Neutrophil (primary cell): ENCODE results near the gene P2RY11.

Experiments
- H3K27ac ChIP-seq: fragments of 200-600 bp; sonication (generic); 2 replicates; pipeline ENCODE4 v1.5.1; 2016; ENCODE audit warnings: mild to moderate bottlenecking, moderate library complexity
- H3K27me3 ChIP-seq: fragments of 200-600 bp; sonication (generic); 2 replicates; pipeline ENCODE4 v1.6.0; 2016; ENCODE audit warnings: mild to moderate bottlenecking
- H3K36me3 ChIP-seq: fragments of 200-600 bp; sonication (generic); 2 replicates; pipeline ENCODE4 v1.5.1; 2017
- H3K4me1 ChIP-seq, 2 experiments: fragments of 200-600 bp in 1 of 2; sonication (generic) in 1 of 2; 1 replicate in 1 of 2; 2 replicates in 1 of 2; pipeline versions ENCODE4 v1.5.1 to v1.6.1; 2013 to 2016; ENCODE audit warnings: low read depth in 1 of 2, low read length in 1 of 2, mild to moderate bottlenecking in 1 of 2, moderate library complexity in 1 of 2; ENCODE audit not compliant: control insufficient read depth in 1 of 2, insufficient read depth in 1 of 2
- H3K4me3 ChIP-seq, 2 experiments: fragments of 200-600 bp in 1 of 2; sonication (generic) in 1 of 2; 1 replicate in 1 of 2; 2 replicates in 1 of 2; pipeline ENCODE4 v1.5.1; 2013 to 2016; ENCODE audit warnings: low read depth in 1 of 2, low read length in 1 of 2, mild to moderate bottlenecking in 1 of 2, moderate library complexity in 1 of 2
- H3K9me3 ChIP-seq: fragments of 200-600 bp; sonication (generic); 2 replicates; pipeline ENCODE4 v1.5.1; 2016
- TF ChIP-seq, protein P1 (sequence below): fragments of 200-600 bp; sonication (generic); IDR thresholded peaks from 2 replicates; pipeline ENCODE4 v1.5.1; 2016; ENCODE audit warnings: antibody characterized with exemption

Gene P2RY11

DNA sequence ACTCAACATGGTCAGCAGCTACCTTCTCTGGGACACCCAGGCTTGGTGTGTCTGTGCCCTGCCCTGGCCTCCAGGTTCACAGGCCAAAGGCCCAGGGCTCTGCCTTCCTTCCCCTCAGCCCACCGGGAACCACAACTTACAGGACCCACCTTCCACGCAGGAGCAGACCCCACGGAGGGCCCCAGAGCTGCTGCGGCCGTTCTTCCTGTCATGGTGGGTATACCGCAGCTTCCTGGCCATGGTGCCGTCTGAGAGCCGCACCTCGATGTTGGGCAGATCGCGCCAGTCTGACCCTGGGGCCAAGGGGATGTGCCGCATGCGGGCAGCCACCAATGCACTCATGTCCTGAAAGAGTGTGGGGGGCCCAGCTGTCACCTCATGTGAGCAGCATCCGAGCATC, 25.4 kb downstream of the P2RY11 start:
- no peak overlapping the region for H3K27ac ChIP-seq
- H3K36me3 ChIP-seq: peaks cover 95% of the 10 kb centered on the region
- H3K4me1 ChIP-seq: no peaks in the 10 kb centered on the region
- no peak overlapping the region for H3K4me3 ChIP-seq
- H3K9me3 ChIP-seq: no peaks in the 10 kb centered on the region
- no peaks in the 10 kb centered on the region for H3K27me3 ChIP-seq
- TF ChIP-seq, protein P1, sequence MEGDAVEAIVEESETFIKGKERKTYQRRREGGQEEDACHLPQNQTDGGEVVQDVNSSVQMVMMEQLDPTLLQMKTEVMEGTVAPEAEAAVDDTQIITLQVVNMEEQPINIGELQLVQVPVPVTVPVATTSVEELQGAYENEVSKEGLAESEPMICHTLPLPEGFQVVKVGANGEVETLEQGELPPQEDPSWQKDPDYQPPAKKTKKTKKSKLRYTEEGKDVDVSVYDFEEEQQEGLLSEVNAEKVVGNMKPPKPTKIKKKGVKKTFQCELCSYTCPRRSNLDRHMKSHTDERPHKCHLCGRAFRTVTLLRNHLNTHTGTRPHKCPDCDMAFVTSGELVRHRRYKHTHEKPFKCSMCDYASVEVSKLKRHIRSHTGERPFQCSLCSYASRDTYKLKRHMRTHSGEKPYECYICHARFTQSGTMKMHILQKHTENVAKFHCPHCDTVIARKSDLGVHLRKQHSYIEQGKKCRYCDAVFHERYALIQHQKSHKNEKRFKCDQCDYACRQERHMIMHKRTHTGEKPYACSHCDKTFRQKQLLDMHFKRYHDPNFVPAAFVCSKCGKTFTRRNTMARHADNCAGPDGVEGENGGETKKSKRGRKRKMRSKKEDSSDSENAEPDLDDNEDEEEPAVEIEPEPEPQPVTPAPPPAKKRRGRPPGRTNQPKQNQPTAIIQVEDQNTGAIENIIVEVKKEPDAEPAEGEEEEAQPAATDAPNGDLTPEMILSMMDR: no peak

DNA sequence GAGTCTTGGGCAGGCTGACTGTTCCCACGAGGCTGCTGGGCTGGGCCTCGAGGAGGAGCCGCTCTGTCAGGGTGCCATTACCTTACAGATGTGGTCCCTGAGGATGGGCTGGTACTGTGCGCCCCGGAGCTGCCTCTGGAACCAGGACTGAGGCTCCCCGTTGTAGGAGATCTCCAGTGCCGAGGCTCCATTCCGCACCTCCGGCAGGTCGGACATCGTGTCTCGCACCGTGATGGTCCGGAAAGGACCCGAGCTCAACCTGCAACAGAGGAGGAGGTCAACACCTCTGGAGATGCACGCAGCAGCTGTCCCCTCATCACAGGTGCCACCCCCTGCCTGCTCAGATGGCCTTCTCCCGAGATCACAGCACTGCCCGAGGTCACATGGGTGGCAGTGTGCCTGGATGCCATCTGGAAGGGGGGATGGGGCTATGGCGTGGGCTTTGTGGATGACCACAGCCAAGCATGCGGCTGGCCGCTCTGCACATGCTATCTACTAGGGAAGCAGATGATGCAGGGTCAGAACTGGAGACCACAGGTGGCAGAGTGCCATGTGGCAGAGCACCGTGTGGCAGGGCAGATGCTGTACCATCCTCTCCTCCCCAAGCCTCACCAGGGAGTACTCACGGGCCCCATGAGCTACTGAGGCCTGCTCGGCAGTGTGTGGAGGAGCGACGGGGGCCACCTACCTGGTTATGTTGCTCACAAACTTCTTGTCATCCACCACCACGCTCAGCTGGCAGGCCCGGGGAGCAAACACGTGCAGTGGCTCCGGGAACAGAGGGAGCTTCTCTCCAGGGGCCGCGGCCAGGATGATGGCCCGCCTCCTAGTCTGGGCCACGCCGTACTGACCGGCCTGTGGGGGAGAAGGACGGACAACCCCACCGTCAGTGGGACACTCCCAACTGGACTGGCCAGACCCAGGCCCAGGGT, 26.5 kb downstream of the P2RY11 start:
- Histone ChIP-seq H3K27ac (no peak overlapping the region), H3K4me3 (no peak overlapping the region), H3K4me1 (no peaks in the 10 kb centered on the region), H3K27me3 (no peaks in the 10 kb centered on the region), H3K36me3 (peaks cover 95% of the 10 kb centered on the region), H3K9me3 (no peaks in the 10 kb centered on the region)
- TF ChIP-seq, protein P1: no peak

DNA sequence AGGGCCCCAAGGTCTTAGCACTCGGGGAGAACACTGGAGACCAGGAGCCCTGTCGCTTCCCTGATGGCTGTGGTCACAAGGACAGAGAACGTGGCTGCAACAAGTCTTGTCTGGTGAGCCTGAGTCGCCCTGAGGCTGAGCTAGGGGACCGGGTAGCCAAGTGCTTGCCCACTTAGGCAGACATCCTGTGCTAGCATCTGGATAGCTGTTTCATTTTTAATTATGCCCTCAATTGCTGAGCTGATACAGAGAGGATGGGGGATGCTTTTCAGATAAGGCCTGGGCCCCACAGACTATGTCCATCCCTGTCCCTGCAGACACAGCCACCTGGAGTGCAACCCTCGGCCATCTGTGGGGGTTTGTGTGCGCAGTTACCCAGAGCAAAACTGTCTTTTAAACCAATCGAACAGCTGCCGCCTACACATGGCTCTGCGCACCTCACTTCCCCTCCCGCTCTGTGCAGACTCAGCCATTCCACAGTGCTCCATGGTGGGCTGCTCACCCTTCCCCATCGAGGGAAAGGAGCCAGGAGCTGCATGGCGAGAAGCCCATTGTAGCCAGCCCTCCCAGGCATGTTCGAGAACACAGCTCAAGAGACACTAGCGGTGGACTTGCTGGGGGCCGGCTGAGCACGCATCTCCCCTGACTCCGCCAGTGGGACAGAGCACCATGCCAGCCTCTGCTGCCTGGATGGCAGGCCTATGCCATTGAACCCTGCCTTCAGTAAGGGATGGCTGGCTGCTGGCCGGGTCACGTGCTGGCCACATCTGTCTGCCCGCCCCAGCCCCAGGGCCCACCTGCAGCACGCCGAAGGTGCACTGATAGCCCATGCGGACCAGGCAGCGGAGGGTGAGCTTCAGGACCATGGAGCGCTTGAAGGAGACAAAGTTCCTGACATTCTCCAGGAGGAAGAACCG, 27.6 kb downstream of the P2RY11 start:
- no peaks in the 10 kb centered on the region for H3K27me3 ChIP-seq
- H3K4me3 ChIP-seq: no peak overlapping the region
- no peaks in the 10 kb centered on the region for H3K4me1 ChIP-seq
- peaks cover 92% of the 10 kb centered on the region for H3K36me3 ChIP-seq
- TF ChIP-seq, protein P1: no peak
- H3K9me3 ChIP-seq: no peaks in the 10 kb centered on the region
- no peak overlapping the region for H3K27ac ChIP-seq

DNA sequence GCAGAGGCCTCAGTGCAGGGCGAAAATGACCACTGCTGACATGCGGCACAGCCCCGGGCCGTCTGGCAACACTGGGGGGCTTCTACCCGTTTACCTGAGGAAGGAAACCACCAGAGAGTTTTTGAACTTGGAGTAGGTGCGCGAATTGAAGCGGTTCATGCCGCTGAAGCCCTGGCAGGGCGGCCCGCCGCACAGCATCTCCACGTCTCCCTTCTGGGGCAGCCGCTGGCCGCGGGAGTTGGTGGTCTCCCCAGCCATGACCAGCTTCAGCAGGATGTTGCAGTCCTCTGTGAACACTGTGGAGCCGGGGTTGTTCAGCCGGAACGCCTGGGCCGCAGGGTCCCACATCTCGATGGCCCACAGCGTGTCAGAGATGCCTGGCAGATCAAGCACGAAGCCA, 28.5 kb downstream of the P2RY11 start:
- H3K9me3 ChIP-seq: no peaks in the 10 kb centered on the region
- H3K36me3 ChIP-seq: peaks cover 91% of the 10 kb centered on the region
- no peaks in the 10 kb centered on the region for H3K27me3 ChIP-seq
- no peak overlapping the region for H3K4me3 ChIP-seq
- no peak overlapping the region for H3K27ac ChIP-seq
- TF ChIP-seq, protein P1: no peak
- no peaks in the 10 kb centered on the region for H3K4me1 ChIP-seq

DNA sequence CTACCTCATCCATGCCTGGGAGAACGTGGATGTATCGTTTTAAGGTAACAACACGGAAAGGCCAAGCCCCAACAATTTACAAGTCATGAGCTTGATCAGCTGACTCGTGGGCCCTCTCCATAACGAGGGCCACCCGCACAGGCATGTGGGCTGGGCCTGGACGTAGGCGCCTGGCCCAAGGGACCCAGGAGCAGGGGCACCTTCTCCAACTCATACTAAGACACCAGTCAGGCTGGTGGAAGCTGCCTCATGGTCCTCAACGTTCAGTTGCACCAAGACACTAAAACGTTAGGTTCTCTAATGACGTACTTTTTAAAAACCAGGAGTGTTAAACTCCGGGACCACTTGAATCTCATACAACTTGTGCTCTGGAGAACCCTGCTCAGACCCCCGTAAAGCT, 30.0 kb downstream of the P2RY11 start:
- Histone ChIP-seq H3K9me3 (no peaks in the 10 kb centered on the region), H3K36me3 (peaks cover 93% of the 10 kb centered on the region), H3K4me3 (no peak overlapping the region), H3K27ac (no peak overlapping the region), H3K27me3 (no peaks in the 10 kb centered on the region), H3K4me1 (no peaks in the 10 kb centered on the region)
- TF ChIP-seq, protein P1: no peak
